HG02981 (cell line): Measurements from ENCODE around the gene PNPLA7.
"Not testable (repeated sequence)": the region's sequence is repeated elsewhere in the genome, so short reads cannot be mapped to it uniquely, and the experiment has no call there.

Source experiments
- ATAC-seq: cut with Tn5 transposase; IDR thresholded peaks from one replicate; pipeline ENCODE4 v1.9.1; 2021; ENCODE audit warnings: mild to moderate bottlenecking, moderate library complexity; ENCODE audit not compliant: unreplicated experiment

Gene PNPLA7

GRCh38 chr9:137482094-137482781 is 68.0 kb downstream of the PNPLA7 start:
- no peak for ATAC-seq

- ATAC-seq: no peak
Observed at GRCh38 chr9:137480686-137481683, 69.2 kb downstream of the PNPLA7 start.

GRCh38 chr9:137479892-137480685 is 70.1 kb downstream of the PNPLA7 start:
- no peak for ATAC-seq

- ATAC-seq: no peak
Observed at GRCh38 chr9:137478962-137479861, 71.0 kb downstream of the PNPLA7 start.

- ATAC-seq: no peak
Observed at GRCh38 chr9:137478613-137478961, 71.6 kb downstream of the PNPLA7 start.

GRCh38 chr9:137477778-137478612 is 72.2 kb downstream of the PNPLA7 start:
- no peak for ATAC-seq

GRCh38 chr9:137476856-137477255 is 73.3 kb downstream of the PNPLA7 start:
- ATAC-seq: no peak

- ATAC-seq: no peak
Observed at GRCh38 chr9:137475666-137476065, 74.5 kb downstream of the PNPLA7 start.

- ATAC-seq: no peak
Observed at GRCh38 chr9:137474271-137474670, 75.9 kb downstream of the PNPLA7 start.

GRCh38 chr9:137470785-137471184 is 79.4 kb downstream of the PNPLA7 start:
- ATAC-seq: no peak

GRCh38 chr9:137467896-137468295 is 82.3 kb downstream of the PNPLA7 start:
- no peak for ATAC-seq

- no peak for ATAC-seq
Observed at GRCh38 chr9:137467161-137467581, 83.0 kb downstream of the PNPLA7 start.

GRCh38 chr9:137466389-137467085 is 83.7 kb downstream of the PNPLA7 start:
- ATAC-seq: not testable (repeated sequence)

GRCh38 chr9:137465720-137466388 is 84.3 kb downstream of the PNPLA7 start:
- ATAC-seq: no peak

GRCh38 chr9:137465000-137465719 is 85.0 kb downstream of the PNPLA7 start:
- ATAC-seq: no peak

GRCh38 chr9:137464291-137464999 is 85.8 kb downstream of the PNPLA7 start:
- ATAC-seq: no peak

- no peak for ATAC-seq
Observed at GRCh38 chr9:137463931-137464290, 86.3 kb downstream of the PNPLA7 start.
